Inflammatory macrophage (primary cell): ENCODE measurements around the gene XAB2.

ENCODE experiments used
- DNase-seq, 2 donors: peaks; one replicate each; pipeline ENCODE4 v3.0.0-alpha.2; 2020 to 2022

The XAB2 gene

DNA sequence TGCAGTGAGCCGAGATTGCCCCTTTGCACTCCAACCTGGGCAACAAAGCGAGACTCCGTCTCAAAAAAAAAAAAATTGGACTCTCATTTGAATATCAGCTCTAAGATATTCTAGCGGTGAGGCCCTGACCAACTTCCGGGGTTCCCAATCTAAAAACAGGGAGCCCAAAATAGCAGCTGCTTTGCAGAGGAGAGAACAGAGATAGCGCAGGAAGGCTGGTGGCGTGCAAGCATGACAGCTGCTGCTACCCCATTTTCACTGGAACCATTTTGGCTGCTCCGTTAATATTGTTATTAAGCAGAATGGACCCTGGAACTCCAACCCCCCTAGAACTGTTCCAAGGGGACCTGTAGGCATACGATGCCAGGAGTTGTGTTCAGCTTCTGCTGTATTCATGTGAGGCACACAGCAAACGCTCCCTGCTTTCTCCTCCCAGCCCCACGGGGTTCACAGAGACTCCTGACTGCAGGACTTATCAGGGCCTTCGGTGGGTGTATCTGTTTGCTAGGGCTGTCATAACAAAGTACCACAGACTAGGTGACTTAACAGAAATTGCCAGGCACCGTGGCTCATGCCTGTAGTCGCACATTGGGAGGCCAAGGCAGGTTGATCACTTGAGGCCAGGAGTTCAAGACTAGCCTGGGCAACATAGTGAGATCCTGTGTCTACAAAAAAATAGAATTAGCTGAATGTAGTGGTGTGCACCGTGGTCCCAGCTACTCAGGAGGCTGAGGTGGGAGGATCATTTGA, 19.1 kb upstream of the XAB2 start:
- DNase-seq, result no peak

DNA sequence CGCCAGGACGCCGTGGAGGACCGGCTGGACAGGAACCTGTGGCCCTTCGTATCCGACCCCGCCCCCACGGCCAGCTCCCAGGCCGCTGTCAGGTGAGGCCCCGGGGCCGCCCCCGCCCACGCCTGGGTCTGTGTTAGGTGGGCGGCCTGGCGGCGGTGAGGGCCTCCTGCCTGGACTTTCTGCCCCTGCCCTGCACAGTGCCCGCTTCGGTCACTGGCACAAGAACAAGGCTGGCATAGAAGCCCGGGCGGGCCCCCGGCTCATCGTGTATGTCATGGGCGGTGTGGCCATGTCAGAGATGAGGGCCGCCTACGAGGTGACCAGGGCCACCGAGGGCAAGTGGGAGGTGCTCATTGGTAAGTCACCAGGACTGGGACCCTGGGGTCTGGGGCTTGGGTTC, 17.8 kb upstream of the XAB2 start:
- DNase-seq, result no peak

DNA sequence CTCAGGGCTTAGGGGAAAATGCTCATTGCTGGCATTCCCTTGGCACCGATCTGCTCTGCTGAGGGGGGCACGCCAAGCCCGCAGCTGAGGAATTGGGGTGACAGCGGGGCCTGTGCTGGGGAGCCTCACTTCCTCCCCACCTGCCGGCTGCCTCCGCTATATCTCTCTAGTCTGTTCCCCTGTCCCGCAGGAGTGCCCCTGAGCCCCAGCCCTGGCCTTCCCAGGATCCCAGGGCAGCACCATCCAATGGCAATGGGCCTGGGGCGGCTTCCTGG, 17.0 kb upstream of the XAB2 start:
- DNase-seq, result no peak

DNA sequence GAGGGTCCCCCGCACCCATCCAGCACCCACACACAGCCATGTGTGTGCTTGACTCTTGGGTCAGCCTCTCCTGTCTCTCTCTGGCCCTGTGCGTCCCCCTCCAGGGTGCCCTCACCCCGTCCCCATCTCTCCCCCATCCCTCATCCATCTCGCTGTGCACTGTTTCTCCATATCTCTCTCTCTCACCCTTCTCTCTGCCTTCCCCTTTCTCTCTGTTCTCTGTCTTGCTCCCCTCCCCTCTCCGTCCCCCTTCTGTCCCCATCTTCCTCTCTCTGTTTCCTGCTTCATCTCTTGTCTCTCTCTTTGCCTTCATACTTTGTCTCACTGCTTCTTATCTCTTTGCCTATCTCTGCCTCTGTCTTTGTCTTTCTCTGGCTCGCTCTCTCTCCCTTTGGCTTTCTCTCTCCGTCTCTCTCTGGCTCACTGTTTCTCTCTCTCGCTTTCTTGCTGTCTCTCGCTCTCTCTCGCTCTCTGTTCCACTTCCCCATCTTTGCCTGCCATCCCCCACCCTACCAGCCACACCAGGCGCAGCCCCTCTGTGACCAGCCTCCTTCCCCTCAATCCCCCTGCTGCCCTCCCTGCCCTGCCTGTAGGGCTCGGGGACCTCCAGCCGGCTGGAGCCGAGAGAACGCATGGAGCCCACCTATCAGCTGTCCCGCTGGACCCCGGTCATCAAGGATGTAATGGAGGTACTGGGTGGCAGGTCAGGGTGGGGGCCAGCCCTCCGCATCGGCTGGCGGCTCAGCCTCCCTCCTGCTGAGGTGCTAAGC, 16.5 kb upstream of the XAB2 start:
- DNase-seq, result no peak

DNA sequence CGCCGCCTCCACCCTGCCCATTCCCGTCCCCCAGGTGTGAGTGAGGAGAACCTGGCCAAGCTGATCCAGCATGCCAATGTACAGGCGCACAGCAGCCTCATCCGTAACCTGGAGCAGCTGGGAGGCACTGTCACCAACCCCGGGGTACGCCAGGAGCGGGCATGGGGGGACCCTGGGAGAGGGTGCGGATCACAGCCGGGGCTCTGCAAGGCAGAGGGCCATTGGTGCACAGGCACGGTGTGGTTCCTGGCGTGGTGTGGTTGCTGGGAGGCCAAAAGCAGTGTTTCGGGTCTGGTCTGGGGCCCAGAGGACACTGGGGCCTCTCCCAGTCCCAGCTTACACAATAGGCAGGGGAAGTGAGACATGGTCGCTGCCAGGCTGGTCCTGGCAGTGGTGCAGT, 15.8 kb upstream of the XAB2 start:
- peak; percentile 48 to 70 for DNase-seq

DNA sequence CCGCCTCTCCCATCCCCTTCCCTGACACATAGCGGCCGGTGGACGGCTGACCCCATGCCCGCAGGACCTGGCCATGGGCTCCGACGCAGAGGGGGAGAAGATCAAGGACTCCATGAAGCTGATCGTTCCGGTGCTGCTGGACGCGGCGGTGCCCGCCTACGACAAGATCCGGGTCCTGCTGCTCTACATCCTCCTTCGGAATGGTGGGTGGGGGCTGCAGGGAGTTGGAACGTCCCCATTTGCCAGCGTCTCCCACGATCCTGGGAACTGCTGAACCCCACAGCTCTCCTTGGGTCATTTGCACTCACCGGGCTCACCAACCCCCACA, 15.2 kb upstream of the XAB2 start:
- DNase-seq, result no peak

DNA sequence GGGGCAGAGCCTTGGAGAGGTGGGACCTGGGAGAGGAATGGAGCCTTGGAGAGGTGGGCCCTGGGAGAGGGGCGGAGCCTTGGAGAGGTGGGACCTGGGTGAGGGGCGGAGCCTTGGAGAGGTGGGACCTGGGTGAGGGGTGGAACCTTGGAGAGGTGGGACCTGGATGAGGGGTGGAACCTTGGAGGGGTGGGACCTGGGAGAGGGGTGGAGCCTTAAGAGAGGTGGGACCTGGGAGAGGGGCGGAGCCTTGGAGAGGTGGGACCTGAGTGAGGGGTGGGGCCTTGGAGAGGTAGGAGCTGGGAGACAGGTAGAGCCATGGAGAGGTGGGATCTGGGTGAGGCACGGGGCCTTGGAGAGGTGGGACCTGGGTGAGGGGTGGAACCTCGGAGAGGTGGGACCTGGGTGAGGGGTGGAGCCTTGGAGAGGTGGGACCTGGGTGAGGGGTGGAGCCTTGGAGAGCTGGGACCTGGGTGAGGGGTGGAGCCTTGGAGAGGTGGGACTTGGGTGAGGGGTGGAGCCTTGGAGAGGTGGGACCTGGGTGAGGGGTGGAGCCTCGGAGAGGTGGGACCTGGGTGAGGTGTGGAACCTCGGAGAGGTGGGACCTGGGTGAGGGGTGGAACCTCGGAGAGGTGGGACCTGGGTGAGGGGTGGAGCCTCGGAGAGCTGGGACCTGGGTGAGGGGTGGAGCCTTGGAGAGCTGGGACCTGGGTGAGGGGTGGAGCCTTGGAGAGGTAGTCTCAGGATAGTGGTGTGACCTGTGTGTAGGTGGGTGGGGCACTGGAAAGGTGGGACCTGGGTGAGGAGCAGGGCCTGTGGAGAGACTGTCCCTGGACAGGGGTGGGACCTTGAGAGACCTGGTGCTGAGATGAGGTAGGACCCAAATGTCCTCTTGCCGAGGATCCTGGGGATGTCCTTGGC, 14.5 kb upstream of the XAB2 start:
- peak; percentile 42 to 47 for DNase-seq

DNA sequence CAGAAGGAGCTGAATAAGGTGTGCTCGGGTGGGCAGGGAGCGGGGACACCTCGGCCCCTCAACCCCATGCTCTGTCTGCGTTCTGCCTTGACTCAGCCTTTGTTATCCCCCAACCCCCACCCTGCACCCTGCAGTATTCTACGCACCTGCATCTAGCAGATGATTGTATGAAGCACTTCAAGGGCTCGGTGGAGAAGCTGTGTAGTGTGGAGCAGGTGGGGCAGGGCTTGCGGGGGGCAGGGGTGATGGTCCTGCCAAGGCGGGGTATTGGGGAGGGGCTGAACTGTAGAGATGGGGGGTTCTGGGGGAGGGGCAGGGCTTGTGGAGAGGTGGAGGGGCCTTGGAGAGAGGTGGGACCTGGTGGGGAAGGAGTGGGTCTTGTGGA, 13.7 kb upstream of the XAB2 start:
- DNase-seq, result no peak

DNA sequence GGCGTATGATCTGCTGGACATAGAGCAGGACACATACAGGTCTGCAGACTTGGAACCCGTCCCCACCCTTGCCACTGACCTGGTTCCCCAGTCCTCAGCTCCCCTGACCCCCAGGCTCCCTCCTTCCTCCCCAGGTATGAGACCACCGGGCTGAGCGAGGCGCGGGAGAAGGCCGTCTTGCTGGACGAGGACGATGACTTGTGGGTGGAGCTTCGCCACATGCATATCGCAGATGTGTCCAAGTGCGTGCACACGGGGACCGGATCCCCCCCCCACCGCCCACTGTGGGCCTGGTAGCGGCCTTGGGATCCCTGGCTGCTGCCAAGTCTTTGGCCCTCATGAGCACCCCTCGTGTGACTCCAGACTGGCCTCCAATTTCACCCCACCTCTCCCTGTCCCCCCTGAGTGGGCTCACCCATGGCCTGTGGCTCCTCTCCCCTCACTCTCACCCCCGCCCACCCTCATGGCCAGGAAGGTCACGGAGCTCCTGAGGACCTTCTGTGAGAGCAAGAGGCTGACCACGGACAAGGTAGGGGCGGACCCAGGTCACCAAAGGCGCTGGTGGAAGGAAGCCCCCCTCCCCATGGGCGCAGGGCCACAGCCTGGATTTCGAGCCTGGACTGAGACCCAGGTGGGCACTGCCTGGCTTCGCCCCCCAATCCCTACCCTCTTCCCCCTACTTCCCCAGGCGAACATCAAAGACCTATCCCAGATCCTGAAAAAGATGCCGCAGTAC, 13.1 kb upstream of the XAB2 start:
- DNase-seq, result no peak

DNA sequence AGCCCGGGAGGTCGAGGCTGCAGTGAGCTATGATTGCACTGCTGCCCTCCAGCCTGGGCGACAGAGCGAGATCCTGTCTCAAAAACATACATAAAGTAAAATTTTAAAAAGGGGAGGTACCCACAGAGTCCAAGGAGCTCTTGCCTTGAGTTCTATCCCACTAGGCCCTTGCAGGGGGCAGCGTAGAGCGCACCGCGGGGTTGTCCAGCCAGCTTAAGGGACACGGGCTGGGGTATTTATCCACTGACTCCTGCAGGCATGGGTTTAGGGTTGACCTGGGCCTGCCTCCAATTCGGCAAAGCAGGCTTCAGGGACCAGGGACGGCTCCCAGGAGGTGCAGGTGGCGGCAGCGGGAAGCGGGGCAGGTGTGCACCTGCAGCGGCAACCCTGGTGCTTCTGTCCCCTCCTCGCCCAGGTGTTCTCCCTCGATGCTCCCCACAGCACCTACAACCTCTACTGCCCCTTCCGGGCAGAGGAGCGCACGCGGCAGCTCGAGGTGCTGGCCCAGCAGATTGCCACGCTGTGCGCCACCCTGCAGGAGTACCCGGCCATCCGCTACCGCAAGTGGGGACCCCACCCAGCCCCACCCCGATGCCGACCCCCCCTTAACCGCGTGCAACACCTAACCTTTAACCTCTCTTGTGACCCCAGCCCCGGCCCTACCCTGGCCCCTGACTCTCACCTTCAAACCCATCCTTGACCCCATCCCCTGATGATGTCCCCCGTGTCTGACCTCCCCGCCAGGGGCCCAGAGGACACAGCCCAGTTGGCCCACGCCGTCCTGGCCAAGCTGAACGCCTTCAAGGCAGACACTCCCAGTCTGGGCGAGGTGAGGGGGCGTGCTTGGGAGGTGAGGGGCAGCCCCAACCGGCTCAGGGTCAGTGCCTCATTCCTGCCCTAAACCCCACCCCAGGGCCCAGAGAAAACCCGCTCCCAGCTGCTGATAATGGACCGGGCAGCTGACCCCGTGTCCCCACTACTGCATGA, 12.2 kb upstream of the XAB2 start:
- DNase-seq, result no peak

DNA sequence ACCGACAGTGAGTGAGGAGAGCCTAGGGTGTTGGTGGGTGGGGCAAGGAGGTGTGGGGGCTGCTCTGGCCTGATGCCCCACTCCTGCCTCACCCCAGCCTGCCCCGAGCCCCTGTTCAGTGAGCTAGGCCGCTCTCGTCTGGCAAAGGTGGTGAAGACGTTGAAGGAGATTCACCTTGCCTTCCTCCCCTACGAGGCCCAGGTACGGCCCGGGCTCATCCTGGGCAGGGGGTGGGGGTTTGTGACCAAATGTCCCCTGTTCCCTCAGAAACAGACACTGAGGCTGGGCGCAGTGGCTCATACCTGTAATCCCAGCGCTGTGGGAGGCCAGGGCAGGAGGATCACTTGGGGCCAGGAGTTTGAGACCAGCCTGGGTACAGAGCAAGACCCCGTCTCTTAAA, 11.5 kb upstream of the XAB2 start:
- no peak for DNase-seq

DNA sequence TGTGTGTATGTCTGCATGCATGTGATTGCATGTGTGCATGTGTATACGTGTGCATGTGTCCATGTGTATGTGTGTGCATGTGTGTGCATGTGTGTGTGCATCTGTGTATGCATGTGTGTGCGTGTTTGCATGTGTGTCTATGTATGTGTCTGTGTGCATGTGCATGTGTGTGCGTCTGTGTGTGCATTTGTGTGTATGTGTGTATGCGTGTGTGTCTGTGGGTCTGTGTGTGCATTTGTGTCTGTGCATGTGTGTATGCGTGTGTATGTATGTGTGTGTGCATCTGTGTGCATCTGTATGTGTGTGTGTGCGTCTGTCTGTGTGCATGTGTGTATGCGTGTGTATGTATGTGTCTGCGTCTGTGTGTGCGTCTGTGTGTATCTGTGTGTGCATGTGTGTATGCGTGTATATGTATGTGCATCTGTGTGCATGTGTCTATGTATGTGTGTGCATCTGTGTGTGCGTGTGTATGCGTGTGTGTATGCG, 10.6 kb upstream of the XAB2 start:
- DNase-seq, result no peak

DNA sequence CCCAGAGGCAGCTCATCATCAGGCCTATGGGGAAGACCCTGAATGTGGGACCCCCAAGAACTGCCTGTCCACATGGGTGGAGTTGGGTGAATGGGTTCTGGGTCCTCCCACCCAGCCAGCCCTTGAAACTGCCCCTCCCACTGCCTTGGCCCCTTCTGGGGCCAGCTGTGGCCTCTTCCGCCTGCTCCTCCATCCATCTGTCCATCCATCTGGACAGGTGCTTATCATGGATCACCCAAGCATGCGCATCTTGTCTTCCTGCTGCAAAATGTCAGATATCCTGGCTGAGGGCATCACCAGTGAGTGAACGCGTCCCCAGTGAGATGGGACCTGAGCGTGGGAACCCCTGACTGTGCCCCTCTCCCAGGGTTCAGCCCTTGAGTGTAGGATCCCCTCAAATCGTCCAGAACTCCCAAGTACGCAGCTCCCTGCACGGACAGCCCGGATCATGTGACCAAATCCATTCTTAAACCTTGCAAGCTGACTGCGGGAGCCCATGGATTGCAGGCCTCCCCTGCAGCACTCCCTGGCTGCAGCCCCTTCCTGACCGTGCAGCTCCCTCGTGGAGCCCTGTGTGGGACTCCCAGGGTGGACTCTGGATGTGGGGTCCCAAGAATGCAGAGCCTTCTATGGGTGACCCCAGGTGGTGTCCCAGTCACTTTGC, 9.6 kb upstream of the XAB2 start:
- no peak for DNase-seq

DNA sequence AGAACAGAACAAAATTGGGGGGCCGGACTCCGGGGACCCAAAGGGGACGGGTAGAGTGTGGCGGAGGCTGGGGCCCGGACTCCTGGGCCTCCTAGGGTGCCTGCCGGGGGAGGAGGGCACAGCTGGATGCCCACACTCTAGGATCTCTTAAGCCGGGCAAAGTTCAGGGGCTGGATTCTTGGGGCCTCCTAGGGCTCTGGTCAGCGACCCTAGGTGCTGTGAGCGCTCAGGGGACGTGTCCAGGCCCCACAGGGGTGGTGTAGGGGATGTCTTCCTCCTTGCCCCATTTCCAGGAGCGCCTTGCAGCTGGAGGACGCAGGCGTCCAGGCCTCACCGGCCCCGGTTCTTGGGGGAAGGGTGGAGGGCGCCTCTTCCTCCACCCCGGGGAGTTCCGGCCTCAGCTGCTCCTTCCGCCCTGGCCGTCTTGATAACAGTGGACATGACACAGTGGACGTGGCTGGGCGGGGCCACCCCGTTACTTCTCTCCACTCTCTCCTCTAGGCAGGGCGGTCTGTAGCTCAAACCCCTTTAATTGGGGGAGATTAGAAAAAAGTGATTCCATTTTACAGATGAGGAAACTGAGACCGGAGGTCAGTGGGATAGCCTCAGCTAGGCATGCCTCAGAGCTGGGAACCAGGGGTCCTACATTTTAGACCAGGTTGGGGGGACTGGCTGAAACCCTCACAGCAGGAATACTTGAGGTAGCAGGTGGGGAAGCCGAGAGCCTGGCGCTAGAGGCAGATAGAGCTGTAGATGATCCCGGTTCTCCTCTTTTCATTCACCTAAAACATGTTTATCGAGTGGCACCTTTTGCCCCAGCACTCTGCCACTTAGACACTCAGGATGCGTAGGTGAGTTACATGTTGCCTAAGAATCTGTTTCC, 8.3 kb upstream of the XAB2 start:
- peak; percentile 70 to 83 for DNase-seq

DNA sequence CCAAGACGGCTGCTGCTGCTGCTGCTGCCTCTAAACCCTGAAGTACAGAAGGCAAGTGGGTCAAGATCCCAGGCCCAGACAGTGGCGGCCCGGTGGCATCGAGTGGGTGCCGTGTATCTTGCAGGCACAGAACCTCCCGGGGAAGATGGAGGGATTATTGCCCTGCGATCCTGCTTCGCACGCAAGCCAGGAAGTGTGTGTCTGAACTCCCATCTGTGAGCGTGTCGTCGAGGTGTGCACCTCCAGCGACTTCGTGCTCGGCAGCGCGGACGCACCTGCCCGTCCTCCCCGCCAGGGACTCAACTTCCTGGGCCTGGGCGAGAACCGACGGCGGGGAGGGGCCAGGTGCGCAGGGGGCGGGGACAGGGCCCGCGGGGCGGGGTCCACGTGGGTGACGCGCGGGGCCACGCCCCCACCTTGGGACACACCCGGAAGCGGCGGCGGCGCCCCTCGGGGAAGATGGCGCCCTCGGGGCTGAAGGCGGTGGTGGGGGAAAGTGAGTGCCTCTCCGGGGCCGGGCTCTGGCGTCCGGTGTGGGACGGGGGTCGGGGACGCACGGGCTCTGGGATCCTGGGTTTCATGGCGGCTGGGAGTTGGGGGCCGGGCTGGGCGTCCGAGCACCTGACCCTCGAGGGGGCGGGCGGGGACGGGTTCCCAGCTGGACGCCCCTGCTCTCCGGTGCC, 7.5 kb upstream of the XAB2 start, which contains the start of gene STXBP2:
TSS of gene STXBP2 (plus strand) at position 420 of the 683 bp plus-strand sequence. CDS start at position 460, 40 bp downstream.
- DNase-seq, result peak; percentile 72 to 85

DNA sequence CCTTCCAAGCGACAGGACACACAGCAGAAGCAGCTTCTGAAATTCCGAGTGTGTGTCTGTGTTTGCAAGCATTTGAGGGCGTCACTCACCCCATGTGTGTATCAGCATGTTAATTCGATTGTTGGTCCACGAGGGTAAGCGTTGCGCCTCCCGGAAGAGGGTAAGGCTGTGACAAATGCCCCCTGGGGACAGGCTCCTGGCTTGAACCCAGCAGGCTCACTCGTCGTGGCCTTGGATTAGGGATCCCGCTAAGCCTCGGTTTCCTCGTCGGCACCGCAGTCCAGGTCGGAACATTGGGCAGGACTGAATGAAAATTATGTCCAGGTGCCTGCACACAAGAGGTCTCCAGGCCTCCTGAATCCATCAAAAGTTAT, 7.0 kb upstream of the XAB2 start:
- DNase-seq, result no peak

DNA sequence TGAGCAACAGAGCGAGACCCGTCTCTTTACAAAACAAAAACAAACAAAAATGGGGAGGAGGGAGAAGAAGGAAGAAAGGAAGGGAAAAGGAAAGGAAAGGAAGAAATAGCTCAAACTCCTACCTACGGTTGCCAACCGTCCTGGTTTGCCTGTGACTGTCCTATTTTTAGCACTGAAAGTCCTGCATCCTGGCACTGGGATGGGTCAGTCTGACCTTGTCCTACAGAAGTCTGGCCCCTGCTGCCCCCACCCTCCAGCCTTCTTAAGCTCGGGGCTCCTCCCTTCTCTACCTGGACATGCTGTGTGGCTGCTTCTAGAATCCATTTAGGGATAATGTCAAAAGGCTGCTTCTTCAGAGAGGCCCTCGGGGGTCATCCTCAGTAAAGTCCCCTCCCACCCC, 6.3 kb upstream of the XAB2 start:
- no peak for DNase-seq

DNA sequence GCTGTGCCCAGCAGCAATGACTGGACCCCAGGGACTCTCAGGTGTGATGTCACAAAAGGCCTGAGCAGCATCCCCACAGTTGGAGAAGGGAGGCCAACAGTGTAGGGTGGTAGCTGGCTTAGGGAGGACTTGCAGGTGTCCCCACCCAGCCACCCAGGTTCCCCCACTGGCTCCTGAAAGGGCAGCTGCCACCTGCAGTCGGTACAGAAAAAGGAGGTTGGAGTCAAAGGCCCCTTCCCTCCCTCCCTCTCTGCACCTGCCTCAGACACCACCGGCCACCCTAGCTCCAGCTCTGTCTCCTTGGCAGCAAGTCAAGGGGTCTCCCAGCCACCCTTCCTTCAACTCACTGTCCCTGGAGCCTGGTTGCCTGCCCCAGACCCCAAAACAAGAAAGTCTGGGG, 4.4 kb upstream of the XAB2 start, which contains the start of gene PCP2:
TSS of gene PCP2 (minus strand) at position 22 of the 400 bp plus-strand sequence. CDS start 262 bp downstream, outside the sequence.
- DNase-seq, result no peak
